SK-MEL-5 (cell line): Measurements from ENCODE around the gene TRMU. TPM values are rescaled to one million over a fixed set of nuclear protein-coding genes. Genes with fewer than 3 reads are reported as not detected.
"Not testable (repeated sequence)": the region's sequence is repeated elsewhere in the genome, so short reads cannot be mapped to it uniquely, and the experiment has no call there.

Experiments
- DNase-seq: peaks from one replicate; pipeline ENCODE4 v3.0.0-alpha.2; 2016; ENCODE audit warnings: low read depth, low spot score
- in situ Hi-C: cut with HindIII; loops from 2 replicates; pipeline ENCODE4 v1.10.0; 2016; ENCODE audit warnings: low sequenced_read_pairs, high pct_unique_total_duplicates, low pct_unique_long_range_greater_than_20kb
- total RNA-seq: library from RNA; depleted of rRNA; stranded (reverse); fragments of >200 nt; shearing (Covaris generic); gene quantifications from 2 replicates; pipeline ENCODE4 v1.2.3, GENCODE V29; 2014

The TRMU gene
- total RNA-seq, 1 experiment from 2014 or later, result 61.3 TPM

GRCh38 chr22:46296257-46297150, 39.0 kb upstream of the TRMU start, which contains the start of gene GTSE1:
GTSE1 (plus strand) TSS chr22:46296870; CDS start chr22:46297401, 531 bp downstream.
- DNase-seq, result peak; percentile 99
- in situ Hi-C loops, result no loop called here

DNA sequence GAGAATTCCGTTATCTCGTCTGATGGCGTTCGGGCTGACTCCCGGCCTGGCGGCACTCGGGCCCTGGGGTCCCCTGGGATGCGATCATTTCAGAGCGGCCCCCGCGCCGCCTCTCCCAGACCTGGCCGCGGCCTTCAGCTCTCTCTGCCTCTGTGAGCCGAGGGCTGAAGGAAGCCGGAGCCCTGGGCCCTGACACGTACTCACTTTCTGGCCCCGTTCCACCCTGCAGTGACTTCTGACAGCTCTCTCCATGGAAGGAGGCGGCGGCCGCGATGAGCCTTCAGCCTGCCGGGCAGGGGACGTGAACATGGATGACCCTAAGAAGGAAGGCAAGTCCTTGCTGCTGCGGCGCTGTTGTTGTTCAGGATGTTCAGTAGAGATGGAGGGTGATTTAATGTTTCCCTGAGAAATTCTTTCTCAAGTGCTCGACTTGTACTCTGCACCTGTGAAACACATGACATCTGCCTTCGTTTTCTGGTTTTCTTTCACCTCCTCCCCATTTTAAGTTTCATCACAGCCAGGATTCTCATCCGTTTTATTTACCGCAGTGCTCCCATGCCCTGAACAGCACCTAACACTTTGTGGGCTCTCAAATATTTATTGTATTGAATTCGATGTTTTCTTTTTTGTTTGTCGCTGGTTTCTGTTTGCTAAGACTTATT, 38.2 kb upstream of the TRMU start:
- DNase-seq, result no peak
- in situ Hi-C loops, result no loop called here

- in situ Hi-C loops, result no loop called here
Measured at GRCh38 chr22:46299101-46299500, 36.4 kb upstream of the TRMU start.

DNA sequence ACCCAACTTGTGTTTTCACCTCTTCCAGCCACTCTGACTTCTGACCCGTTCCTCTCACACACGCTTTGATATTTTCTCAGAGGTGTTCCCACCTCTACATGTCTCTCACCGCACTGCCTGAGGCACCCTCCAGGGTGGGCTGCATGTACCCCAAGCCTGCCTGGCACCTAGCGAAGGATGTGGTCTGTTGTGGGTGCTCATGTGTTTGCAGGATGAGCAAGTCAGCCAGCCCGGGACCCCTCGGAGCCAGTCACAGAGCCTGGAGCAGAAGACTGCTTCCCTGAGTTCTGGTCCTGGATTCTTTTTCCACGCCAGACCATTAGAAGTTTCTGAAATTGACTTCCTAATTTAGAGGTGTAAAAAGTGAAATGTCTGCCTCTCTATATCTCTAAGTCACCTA, 35.0 kb upstream of the TRMU start:
- no peak for DNase-seq
- in situ Hi-C loops, result loop anchor here (25.0 kb wide), 1 partner anchor 288 kb away; no protein-coding TSS in a partner anchor

More at GRCh38 chr22:46299101-46299500, 36.4 kb upstream of the TRMU start:
- no peak for DNase-seq

DNA sequence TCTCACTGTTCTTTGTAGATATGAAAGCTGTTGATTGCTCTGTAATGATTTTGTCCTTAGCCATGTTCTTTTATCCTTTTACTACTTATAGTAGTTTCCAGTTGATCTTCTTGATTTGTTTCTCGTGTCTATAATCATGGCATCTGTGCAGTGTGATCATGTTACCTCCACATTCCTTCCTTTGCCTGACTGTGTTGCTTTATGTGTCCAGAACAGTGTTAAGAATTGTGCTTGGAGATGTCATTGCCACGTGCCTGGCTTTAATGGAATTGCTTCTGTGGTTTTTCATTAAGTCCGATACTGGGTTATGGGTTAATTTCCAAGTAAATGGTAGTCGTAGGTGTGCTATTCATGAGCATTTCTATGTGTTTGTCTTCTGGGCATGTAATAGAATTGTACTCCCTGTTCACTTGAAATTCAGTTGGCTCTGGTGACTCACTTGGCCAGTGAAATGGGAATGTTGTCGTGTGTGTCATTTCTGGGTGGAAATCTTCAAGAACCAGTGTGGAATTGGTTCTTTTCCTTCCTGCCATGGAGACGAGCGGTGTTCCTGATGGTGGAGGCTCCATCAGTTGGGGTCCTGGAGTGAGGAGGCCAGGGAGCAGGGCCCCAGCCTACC, 32.1 kb upstream of the TRMU start:
- in situ Hi-C loops, result loop anchor here (25.0 kb wide), 1 partner anchor 291 kb away; no protein-coding TSS in a partner anchor
- peak; percentile 22 for DNase-seq

- in situ Hi-C loops, result loop anchor here (25.0 kb wide), 1 partner anchor 296 kb away; no protein-coding TSS in a partner anchor
- DNase-seq, result no peak
Measured at GRCh38 chr22:46308283-46308988, 27.1 kb upstream of the TRMU start.

GRCh38 chr22:46309526-46310085, 25.9 kb upstream of the TRMU start:
- in situ Hi-C loops, result loop anchor here (25.0 kb wide), 1 partner anchor 297 kb away; no protein-coding TSS in a partner anchor
- DNase-seq, result no peak

DNA sequence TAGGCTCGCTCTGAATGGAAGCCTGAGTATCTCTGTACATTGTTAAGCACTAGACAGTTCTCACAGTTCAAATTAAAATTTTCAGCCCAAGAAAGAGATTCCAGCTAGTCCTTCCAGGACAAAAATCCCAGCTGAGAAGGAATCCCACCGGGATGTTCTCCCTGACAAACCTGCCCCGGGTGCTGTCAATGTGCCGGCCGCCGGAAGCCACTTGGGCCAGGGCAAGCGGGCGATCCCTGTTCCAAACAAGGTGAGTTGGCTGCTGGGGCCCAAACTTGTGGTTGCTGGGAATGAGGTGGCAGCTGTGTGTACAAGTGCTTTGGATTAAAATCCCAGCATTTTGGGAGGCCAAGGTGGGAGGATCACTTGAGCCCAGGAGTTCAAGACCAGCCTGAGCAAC, 23.5 kb upstream of the TRMU start:
- in situ Hi-C loops, result loop anchor here (25.0 kb wide), 1 partner anchor 300 kb away; no protein-coding TSS in a partner anchor

GRCh38 chr22:46312848-46313247, 22.7 kb upstream of the TRMU start:
- in situ Hi-C loops, result loop anchor here (25.0 kb wide), 1 partner anchor 301 kb away; no protein-coding TSS in a partner anchor
- not testable (repeated sequence) for DNase-seq

More for the DNA sequence above, 23.5 kb upstream of the TRMU start:
- no peak for DNase-seq

GRCh38 chr22:46315976-46316375, 19.5 kb upstream of the TRMU start:
- no peak for DNase-seq
- in situ Hi-C loops, result loop anchor here (25.0 kb wide), 1 partner anchor 304 kb away; no protein-coding TSS in a partner anchor

DNA sequence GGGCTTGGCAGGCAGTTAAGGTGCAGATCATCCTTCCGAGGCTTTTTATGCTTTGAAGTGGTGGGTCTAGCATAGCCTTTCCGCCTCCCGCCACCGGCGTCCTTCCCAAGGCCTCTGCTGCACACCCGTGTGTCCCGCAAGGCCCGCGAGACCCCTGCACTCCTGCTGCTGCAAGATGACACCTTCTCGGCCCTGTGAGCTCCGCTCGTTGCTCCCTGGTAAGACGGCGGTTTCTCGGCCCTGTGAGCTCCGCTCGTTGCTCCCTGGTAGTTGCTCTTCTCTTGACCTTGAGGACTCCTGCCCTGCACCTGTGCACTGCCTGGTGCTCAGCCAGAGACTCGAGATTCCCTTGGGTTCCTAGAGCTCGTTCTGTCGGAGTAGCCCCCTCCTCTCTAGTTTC, 17.9 kb upstream of the TRMU start:
- in situ Hi-C loops, result loop anchor here (25.0 kb wide), 1 partner anchor 305 kb away; no protein-coding TSS in a partner anchor
- DNase-seq, result no peak

DNA sequence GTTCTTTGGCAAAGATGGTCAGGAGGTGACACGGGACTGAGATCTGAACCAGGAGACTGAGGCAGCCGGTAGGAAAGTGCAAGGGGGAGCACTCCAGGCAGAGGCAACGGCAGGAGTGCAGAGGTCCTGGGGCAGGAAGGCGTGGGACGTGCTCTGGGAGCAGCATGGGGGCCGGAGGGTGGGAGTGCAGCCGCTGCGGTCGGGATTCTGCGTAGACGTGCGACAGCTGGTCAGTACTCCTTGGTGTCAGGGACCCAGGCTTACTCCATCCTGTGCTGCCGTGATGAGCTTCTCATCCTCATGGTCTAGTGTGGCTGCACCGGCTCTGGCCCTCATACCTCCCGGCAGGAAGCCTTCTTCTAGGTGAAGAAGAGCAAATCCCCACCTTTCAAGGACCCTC, 16.9 kb upstream of the TRMU start:
- in situ Hi-C loops, result loop anchor here (25.0 kb wide), 1 partner anchor 306 kb away; no protein-coding TSS in a partner anchor
- no peak for DNase-seq

DNA sequence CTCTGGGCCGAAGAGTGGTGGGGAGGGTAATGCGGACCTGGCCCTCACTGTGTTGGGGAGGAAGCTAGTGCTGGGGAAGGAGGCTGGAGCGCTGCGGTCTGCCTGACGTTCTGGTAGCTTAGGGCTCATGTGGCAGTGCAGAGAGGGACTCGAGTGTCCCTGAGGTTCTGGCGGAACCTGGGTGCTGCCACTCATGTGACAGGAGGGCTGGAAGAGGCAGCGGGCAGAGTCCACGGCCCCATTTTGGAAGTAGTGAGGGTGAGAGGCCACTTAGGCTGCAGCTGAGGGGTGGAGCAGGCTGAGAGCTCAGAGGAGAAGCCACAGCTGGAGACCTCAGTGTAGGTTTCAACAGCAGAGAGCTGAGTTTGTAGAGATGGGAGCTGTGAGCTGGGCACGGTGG, 16.2 kb upstream of the TRMU start:
- in situ Hi-C loops, result loop anchor here (25.0 kb wide), 1 partner anchor 307 kb away; no protein-coding TSS in a partner anchor
- DNase-seq, result no peak

- no peak for DNase-seq
- in situ Hi-C loops, result loop anchor here (25.0 kb wide), 1 partner anchor 308 kb away; no protein-coding TSS in a partner anchor
Measured at GRCh38 chr22:46320166-46320710, 15.3 kb upstream of the TRMU start.

- in situ Hi-C loops, result loop anchor here (25.0 kb wide), 1 partner anchor 309 kb away; no protein-coding TSS in a partner anchor
Measured at GRCh38 chr22:46320716-46321386, 14.7 kb upstream of the TRMU start.

GRCh38 chr22:46322711-46323110, 12.8 kb upstream of the TRMU start:
- no peak for DNase-seq
- in situ Hi-C loops, result loop anchor here (25.0 kb wide), 1 partner anchor 310 kb away; no protein-coding TSS in a partner anchor

More at GRCh38 chr22:46320716-46321386, 14.7 kb upstream of the TRMU start:
- DNase-seq, result no peak
